HG03159 (cell line): ENCODE measurements around the gene TMEM225B.
"Not testable (repeated sequence)": the region's sequence is repeated elsewhere in the genome, so short reads cannot be mapped to it uniquely, and the experiment has no call there.

Experiments
- ATAC-seq: cut with Tn5 transposase; IDR thresholded peaks from one replicate; pipeline ENCODE4 v1.9.1; 2021; ENCODE audit warnings: mild to moderate bottlenecking, moderate library complexity; ENCODE audit not compliant: unreplicated experiment

TMEM225B gene

GRCh38 chr7:99597762-99598501 lies at the start of gene TMEM225B:
Gene TMEM225B (plus strand): TSS chr7:99598267. CDS start chr7:99604389, 6,122 bp downstream.
- ATAC-seq = no peak

GRCh38 chr7:99549545-99549944 lies 48.5 kb upstream of the TMEM225B start:
- ATAC-seq = not testable (repeated sequence)

GRCh38 chr7:99551334-99551733 lies 46.7 kb upstream of the TMEM225B start:
- no peak for ATAC-seq

GRCh38 chr7:99551767-99552463 lies 46.2 kb upstream of the TMEM225B start, which contains the start of gene FAM200A:
Gene FAM200A (minus strand): TSS chr7:99552114. CDS start chr7:99548407, 3,707 bp downstream.
- peak; percentile 83 for ATAC-seq

- no peak for ATAC-seq
Measured at GRCh38 chr7:99553039-99553438, 45.0 kb upstream of the TMEM225B start.

GRCh38 chr7:99554939-99555338 lies 43.1 kb upstream of the TMEM225B start:
- no peak for ATAC-seq

GRCh38 chr7:99557196-99557607 lies 40.9 kb upstream of the TMEM225B start:
- ATAC-seq = no peak

GRCh38 chr7:99557940-99558305 lies 40.1 kb upstream of the TMEM225B start:
- peak; percentile 55 for ATAC-seq

GRCh38 chr7:99558306-99559174 lies 39.5 kb upstream of the TMEM225B start, which contains the start of gene ZNF655:
Gene ZNF655 (plus strand): TSS chr7:99558642. CDS start chr7:99560560, 1,918 bp downstream.
- ATAC-seq = peak; percentile 82

GRCh38 chr7:99559175-99559915 lies 38.7 kb upstream of the TMEM225B start:
- no peak for ATAC-seq

- no peak for ATAC-seq
Measured at GRCh38 chr7:99560834-99561736, 37.0 kb upstream of the TMEM225B start.

GRCh38 chr7:99561737-99562051 lies 36.4 kb upstream of the TMEM225B start:
- no peak for ATAC-seq

- ATAC-seq = no peak
Measured at GRCh38 chr7:99562114-99562784, 35.8 kb upstream of the TMEM225B start.

- ATAC-seq = no peak
Measured at GRCh38 chr7:99562832-99563231, 35.2 kb upstream of the TMEM225B start.

- ATAC-seq = no peak
Measured at GRCh38 chr7:99563650-99564049, 34.4 kb upstream of the TMEM225B start.

GRCh38 chr7:99568770-99569169 lies 29.3 kb upstream of the TMEM225B start:
- not testable (repeated sequence) for ATAC-seq

GRCh38 chr7:99571768-99572167 lies 26.3 kb upstream of the TMEM225B start:
- no peak for ATAC-seq

GRCh38 chr7:99573257-99573656 lies 24.8 kb upstream of the TMEM225B start:
- no peak for ATAC-seq

GRCh38 chr7:99576251-99576650 lies 21.8 kb upstream of the TMEM225B start:
- no peak for ATAC-seq
